Muscle of arm (tissue), 12 donors: ENCODE results near the gene DENR. TPM values are rescaled to one million over a fixed set of nuclear protein-coding genes. Genes with fewer than 3 reads are reported as not detected.
"Not testable (repeated sequence)": the region's sequence is repeated elsewhere in the genome, so short reads cannot be mapped to it uniquely, and the experiment has no call there.

Experiments used
- DNase-seq: peaks from one replicate; pipeline ENCODE4 v3.0.0-alpha.2; 2013
- polyA plus RNA-seq, 12 donors: library from polyadenylated mRNA; unstranded; fragments of 120-200 nt; gene quantifications; one replicate each; pipeline ENCODE4 v1.2.1, GENCODE V29; 2013; ENCODE audit not compliant: insufficient read length in 12 of 12

Gene DENR
- polyA plus RNA-seq, 12 donors, result 54.0 to 78.8 (median 70.0) TPM; not detected in 1

GRCh38 chr12:122732170-122732569 is 20.5 kb upstream of the DENR start:
- no peak for DNase-seq

- no peak for DNase-seq
Measured at GRCh38 chr12:122732611-122733010, 20.0 kb upstream of the DENR start.

GRCh38 chr12:122738571-122738970 is 14.1 kb upstream of the DENR start:
- DNase-seq, result no peak

GRCh38 chr12:122740351-122740750 is 12.3 kb upstream of the DENR start:
- no peak for DNase-seq

GRCh38 chr12:122743895-122744525 is 8.6 kb upstream of the DENR start:
- DNase-seq, result no peak

- no peak for DNase-seq
Measured at GRCh38 chr12:122747224-122748135, 5.1 kb upstream of the DENR start.

GRCh38 chr12:122749569-122750332 is 2.9 kb upstream of the DENR start:
- DNase-seq, result no peak

- DNase-seq, result not testable (repeated sequence)
Measured at GRCh38 chr12:122750781-122751515, 1.7 kb upstream of the DENR start.

- no peak for DNase-seq
Measured at GRCh38 chr12:122753319-122753650, 661 bp downstream of the DENR start.

- DNase-seq, result no peak
Measured at GRCh38 chr12:122754790-122755189, 2.2 kb downstream of the DENR start.

GRCh38 chr12:122757568-122757967 is 4.9 kb downstream of the DENR start:
- no peak for DNase-seq

- DNase-seq, result no peak
Measured at GRCh38 chr12:122785503-122785902, 32.9 kb downstream of the DENR start.

GRCh38 chr12:122788387-122788786 is 35.8 kb downstream of the DENR start:
- no peak for DNase-seq

GRCh38 chr12:122789637-122790036 is 37.0 kb downstream of the DENR start:
- DNase-seq, result no peak

- DNase-seq, result no peak
Measured at GRCh38 chr12:122790393-122791075, 37.9 kb downstream of the DENR start.

- peak; percentile 38 for DNase-seq
Measured at GRCh38 chr12:122793685-122794106, 41.1 kb downstream of the DENR start.

- DNase-seq, result no peak
Measured at GRCh38 chr12:122795807-122796206, 43.2 kb downstream of the DENR start.

- no peak for DNase-seq
Measured at GRCh38 chr12:122799641-122800243, 47.1 kb downstream of the DENR start.

GRCh38 chr12:122803937-122804336 is 51.3 kb downstream of the DENR start:
- no peak for DNase-seq

GRCh38 chr12:122804957-122805356 is 52.3 kb downstream of the DENR start:
- not testable (repeated sequence) for DNase-seq

- no peak for DNase-seq
Measured at GRCh38 chr12:122807651-122808050, 55.0 kb downstream of the DENR start.
